Amniotic stem cell (primary cell): Measurements from ENCODE around the gene LAMTOR4.
"Not testable (repeated sequence)": the region's sequence is repeated elsewhere in the genome, so short reads cannot be mapped to it uniquely, and the experiment has no call there.

Experiments
- DNase-seq: peaks from one replicate; lab custom pipeline; 2025; lab: John Stamatoyannopoulos, UW

LAMTOR4 gene

GRCh38 chr7:100171087-100171681 is 22.5 kb downstream of the LAMTOR4 start:
- DNase-seq, result no peak

- no peak for DNase-seq
Observed at GRCh38 chr7:100171840-100172239, 23.1 kb downstream of the LAMTOR4 start.

GRCh38 chr7:100173806-100174495 is 25.2 kb downstream of the LAMTOR4 start:
- DNase-seq, result no peak

DNA sequence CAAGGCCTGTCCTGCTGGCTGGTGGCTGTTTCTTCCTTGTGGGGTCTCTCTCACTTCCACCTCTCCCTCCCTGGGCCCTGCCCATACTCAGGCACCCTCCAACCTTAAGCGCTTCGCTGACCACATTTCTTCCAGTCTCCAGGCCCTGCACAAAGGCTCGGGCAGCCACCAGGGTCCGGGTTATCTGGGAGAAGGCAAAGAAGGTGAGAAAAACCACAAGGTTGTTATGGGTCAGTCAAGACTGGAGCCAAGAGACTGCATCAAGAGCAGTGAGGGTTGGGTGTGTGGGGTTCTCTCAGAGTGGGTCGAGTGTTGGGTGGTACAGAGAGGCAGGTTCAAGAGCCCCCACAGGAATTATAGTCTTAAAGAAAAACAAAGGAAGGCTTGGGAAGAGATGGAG is 25.9 kb downstream of the LAMTOR4 start:
- no peak for DNase-seq

DNA sequence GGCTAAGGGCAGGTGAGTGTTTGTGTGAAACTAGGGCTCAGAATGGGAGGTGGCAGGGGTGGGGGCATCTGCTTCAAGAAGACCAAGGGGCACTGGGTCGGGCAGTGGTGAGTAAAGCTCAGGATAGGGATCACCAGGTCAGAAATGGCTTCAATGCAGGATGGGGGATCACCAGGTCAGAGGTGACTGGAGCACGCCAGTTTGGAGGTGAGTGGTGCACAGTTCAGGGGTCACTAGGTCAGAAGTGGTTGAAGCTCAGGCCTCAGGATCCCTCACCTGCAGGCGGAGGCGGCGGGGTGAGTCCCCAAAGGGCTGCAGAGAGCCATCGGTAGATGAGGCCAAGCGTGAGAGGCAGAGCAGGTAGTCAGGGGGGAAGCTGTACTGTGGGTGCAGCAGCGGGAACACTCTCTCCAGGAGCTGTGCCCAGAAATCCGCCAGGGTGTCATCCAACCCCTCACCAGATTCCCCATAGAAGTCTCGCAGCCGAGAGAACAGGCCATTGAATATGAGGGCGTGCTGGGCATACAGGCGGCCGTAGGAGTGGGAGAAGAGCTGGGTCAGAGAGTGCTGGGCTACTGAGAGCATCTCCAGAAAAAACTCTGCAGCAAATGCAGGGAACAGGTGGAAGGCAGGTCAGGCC is 26.7 kb downstream of the LAMTOR4 start:
- no peak for DNase-seq

- DNase-seq, result no peak
Observed at GRCh38 chr7:100176096-100177044, 27.7 kb downstream of the LAMTOR4 start.

DNA sequence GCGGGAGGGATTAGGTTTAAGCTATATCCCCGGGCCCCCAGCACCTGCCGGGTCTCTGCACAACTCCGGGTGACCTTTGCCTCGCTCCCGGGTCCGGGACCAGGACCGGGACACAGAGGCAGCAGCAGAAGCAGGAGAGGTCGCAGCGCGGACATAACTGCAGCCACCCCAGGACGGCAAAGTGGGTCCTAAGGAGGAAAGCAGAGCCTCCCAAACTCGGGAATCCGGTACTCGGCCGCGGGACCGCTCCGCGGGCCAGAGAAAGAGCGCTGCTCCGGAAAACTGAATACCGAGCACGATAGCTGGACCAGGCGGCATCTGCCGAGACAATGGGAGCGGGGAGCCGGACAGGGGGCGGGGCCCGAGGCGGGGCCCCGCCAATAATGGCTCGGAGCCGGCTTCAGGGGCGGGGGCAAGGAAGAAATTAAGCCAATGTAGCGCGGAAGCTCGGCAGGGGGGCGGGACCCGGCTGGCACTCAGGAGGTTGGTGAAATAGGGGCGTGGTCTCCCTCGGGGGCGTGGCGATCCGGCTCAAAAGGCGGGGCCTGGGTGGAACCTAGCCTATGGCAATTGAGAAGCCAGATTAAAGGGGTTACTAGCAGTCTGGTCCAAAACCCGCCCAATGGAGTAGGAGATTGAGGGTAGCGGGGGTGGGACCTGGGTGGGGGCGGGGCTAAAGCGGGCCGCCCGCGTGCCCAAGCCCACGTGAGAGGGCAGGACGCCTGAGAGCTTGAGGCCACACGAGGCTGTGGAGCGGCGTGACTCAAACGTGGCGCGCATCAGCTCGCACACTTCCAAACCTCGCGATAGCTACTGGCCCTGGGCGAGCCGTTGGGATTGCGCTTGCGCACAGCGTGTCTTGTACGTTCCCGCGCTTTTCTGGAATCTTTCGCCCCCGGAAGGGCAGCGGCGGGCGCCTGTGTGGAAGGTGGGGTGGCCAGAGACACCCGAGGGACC is 28.6 kb downstream of the LAMTOR4 start, which contains the start of the genes GPC2 and STAG3:
GPC2 (minus strand) TSS at position 337 of the 957 bp plus-strand sequence; CDS start at position 155, 182 bp downstream.
STAG3 (plus strand) TSS at position 874 of the 957 bp plus-strand sequence. CDS start 2,639 bp downstream, outside the sequence.
- peak; percentile 92 for DNase-seq

DNA sequence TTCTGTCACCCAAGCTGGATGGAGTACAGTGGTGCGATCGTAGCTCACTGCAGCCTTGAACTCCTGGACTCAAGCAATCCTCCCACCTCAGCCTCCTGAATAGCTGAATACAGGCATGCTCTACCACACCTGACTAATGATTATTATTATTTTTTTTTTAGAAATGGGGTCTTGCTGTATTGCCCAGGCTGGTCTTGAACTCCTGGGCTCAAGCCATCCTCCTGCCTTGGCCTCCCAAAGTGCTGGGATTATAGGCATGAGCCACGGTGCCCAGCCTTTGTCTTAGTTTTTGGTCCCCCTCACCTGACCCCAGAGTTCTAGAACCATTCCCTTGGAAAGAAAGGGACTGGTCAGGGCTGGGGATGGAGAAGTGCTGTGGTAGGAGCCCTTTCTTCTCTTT is 31.4 kb downstream of the LAMTOR4 start:
- not testable (repeated sequence) for DNase-seq

DNA sequence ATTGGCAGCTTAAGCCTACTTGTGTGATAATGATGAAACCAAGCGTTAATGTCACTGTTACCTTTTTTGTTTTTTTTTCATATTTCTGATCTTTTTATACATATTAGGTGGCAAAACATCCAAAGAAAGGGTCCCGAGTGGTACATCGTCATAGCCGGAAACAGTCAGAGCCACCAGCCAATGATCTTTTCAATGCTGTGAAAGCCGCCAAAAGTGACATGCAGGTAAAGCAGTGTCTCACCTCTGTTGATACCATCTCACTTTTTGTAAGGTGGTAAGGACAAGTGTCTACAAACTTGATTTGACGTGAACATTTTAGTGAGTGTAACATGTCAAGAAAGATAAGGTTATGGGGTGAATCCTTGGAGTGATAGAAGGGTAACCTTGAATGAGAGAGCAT is 33.9 kb downstream of the LAMTOR4 start:
- DNase-seq, result not testable (repeated sequence)

- DNase-seq, result not testable (repeated sequence)
Observed at GRCh38 chr7:100183090-100183489, 34.4 kb downstream of the LAMTOR4 start.

DNA sequence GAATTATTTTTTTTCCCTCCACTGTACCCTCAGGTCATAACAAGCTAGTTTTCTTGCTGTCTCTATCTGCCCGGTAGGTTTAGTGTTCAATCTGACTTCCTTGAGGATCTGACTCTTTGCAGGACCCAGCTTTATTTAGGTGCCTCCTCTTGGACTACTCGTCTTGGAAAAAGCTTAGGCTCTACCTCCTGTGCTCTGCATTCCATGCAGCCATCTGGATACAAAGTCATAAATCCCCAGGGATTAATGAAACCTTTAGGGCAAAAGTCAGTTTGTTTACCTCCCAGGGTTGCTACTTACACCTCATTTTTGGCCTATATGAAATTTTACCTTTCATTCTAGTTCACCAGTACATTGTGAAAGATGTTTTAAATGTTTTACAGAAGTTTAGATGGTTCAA is 37.0 kb downstream of the LAMTOR4 start:
- DNase-seq, result no peak

- DNase-seq, result no peak
Observed at GRCh38 chr7:100189061-100189460, 40.3 kb downstream of the LAMTOR4 start.

- peak; percentile 0 for DNase-seq
Observed at GRCh38 chr7:100190048-100190711, 41.5 kb downstream of the LAMTOR4 start.

DNA sequence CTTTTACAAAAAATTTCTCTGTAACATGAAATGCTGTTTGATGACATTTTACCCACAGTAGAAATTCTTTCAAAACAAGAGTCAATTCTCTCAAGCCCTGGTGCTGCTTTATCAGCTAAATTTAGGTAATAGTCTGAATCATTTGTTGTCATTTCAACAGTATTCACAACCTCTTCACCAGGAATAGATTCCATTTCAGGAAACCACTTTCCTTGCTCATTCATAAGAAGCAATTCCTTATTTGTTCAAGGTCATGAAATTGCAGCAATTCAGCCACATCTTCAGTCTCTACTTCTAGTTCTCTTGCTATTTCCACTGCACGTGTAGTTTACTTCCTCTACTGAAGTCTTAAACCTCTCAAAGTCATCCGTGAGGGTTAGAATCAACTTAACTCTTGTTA is 43.1 kb downstream of the LAMTOR4 start:
- no peak for DNase-seq

DNA sequence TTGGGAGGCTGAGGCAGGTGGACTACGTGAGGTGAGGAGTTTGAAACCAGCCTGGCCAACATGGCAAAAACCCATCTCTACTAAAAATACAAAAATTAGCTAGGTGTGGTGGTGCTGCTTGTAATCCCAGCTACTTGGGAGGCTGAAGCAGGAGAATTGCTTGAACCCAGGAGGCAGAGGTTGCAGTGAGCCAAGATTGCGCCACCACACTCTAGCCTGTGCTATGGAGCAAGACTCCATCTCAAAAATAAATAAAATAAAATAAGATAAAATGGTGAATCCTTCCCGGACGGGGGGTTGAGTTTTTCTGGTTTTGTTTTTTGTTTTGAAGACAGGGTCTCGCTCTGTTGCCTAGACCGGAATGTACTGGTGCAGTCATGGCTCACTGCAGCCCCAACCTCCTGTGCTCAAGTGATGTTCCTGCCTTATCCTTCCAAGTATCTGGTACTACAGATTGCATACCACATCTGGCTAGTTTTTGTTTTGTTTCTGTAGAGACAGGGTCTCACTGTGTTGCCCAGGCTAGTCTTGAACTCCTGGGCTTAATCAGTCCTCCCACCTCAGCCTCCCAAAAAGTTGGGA is 43.7 kb downstream of the LAMTOR4 start:
- DNase-seq, result not testable (repeated sequence)

DNA sequence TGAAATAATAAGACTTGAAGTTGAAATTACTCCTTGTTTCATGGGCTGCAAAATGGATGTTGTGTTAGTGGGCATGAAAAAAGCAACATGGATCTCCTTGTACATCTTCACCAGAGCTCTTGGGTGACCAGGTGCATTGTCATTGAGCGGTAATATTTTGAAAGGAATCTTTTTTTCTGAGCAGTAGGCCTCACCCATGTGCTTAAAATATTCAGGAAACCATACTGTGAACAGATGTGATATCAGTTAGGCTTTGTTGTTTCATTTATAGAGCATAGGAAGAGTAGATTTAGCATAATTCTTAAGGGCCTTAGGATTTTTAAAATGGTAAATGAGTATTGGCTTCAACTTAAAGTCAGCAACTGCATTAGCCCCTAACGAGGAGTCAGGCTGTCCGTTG is 44.3 kb downstream of the LAMTOR4 start:
- DNase-seq, result no peak

GRCh38 chr7:100195222-100195621 is 46.5 kb downstream of the LAMTOR4 start:
- no peak for DNase-seq

DNA sequence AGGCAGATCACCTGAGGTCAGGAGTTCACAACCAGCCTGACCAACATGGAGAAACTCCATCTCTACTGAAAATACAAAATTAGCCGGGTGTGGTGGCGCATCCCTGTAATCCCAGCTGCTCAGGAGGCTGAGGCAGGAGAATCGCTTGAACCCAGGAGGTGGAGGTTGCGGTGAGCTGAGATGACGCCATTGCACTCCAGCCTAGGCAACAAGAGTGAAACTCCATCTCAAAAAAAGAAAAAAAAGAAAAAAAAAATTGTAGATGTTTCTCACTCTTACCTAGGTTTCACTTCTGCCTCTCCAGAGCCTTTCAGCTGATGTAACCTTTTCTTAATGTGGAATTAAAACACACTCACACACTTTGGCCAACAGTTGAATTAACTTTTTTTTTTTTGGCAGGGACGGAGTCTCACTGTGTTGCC is 47.2 kb downstream of the LAMTOR4 start:
- DNase-seq, result not testable (repeated sequence)

GRCh38 chr7:100198266-100198665 is 49.5 kb downstream of the LAMTOR4 start:
- no peak for DNase-seq

GRCh38 chr7:100200693-100201092 is 52.0 kb downstream of the LAMTOR4 start:
- DNase-seq, result no peak
